ENCODE results near the gene NAA60.

GRCh38 chr16:3492356-3492755, 48.9 kb downstream of the NAA60 start:
- no peak for TF ChIP-seq POLR2A (IDR thresholded peaks at IDR 0.05)
- TF ChIP-seq, protein P1, sequence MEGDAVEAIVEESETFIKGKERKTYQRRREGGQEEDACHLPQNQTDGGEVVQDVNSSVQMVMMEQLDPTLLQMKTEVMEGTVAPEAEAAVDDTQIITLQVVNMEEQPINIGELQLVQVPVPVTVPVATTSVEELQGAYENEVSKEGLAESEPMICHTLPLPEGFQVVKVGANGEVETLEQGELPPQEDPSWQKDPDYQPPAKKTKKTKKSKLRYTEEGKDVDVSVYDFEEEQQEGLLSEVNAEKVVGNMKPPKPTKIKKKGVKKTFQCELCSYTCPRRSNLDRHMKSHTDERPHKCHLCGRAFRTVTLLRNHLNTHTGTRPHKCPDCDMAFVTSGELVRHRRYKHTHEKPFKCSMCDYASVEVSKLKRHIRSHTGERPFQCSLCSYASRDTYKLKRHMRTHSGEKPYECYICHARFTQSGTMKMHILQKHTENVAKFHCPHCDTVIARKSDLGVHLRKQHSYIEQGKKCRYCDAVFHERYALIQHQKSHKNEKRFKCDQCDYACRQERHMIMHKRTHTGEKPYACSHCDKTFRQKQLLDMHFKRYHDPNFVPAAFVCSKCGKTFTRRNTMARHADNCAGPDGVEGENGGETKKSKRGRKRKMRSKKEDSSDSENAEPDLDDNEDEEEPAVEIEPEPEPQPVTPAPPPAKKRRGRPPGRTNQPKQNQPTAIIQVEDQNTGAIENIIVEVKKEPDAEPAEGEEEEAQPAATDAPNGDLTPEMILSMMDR (IDR thresholded peaks at IDR 0.05) = no peak

Measured in adrenal gland (tissue), 5 donors.